Memory B cell (primary cell): ENCODE results near the gene SLC4A2.
A peak's percentile ranks its signal among the peaks of the same experiment; 100 is the strongest.
"Not testable (repeated sequence)": the region's sequence is repeated elsewhere in the genome, so short reads cannot be mapped to it uniquely, and the experiment has no call there.

ENCODE experiments used
- ATAC-seq: fragments of 150-1000 bp; cut with Tn5 transposase; 2 replicates; pipeline ENCODE4 v1.10.0; 2021; ENCODE audit warnings: low read depth, mild to moderate bottlenecking, moderate library complexity
- DNase-seq, 2 donors: peaks; one replicate each; pipeline ENCODE4 v3.0.0; 2022; ENCODE audit warnings: low spot score in 2 of 2
- H3K27ac Mint-ChIP-seq: one replicate; pipeline ENCODE4 v1.8.0; 2022; ENCODE audit warnings: mild to moderate bottlenecking, moderate library complexity, mixed read lengths
- H3K27me3 Mint-ChIP-seq: one replicate; pipeline ENCODE4 v1.8.0; 2022; ENCODE audit warnings: mixed read lengths
- H3K36me3 Mint-ChIP-seq: one replicate; pipeline ENCODE4 v1.8.0; 2022; ENCODE audit warnings: mild to moderate bottlenecking, mixed read lengths
- H3K4me1 Mint-ChIP-seq: one replicate; pipeline ENCODE4 v1.8.0; 2022; ENCODE audit warnings: mixed read lengths
- H3K4me3 Mint-ChIP-seq: one replicate; pipeline ENCODE4 v1.8.0; 2022; ENCODE audit warnings: mild to moderate bottlenecking, moderate library complexity, mixed read lengths
- H3K9me3 Mint-ChIP-seq: one replicate; pipeline ENCODE4 v1.8.0; 2022; ENCODE audit warnings: mixed read lengths

SLC4A2 gene

GRCh38 chr7:151028948-151029501, 30.4 kb upstream of the SLC4A2 start:
- H3K9me3 Mint-ChIP-seq, result no peaks in the 10 kb centered on the region
- peaks cover 12% of the 10 kb centered on the region for H3K4me1 Mint-ChIP-seq
- peaks cover 3% of the 10 kb centered on the region for H3K36me3 Mint-ChIP-seq
- peak overlapping the region; percentile 99 for H3K27ac Mint-ChIP-seq
- H3K4me3 Mint-ChIP-seq, result peak overlapping the region; percentile 87
- no peak for DNase-seq
- ATAC-seq, result no peak
- H3K27me3 Mint-ChIP-seq, result peaks cover 5% of the 10 kb centered on the region

- no peaks in the 10 kb centered on the region for H3K27me3 Mint-ChIP-seq
- no peak overlapping the region for H3K27ac Mint-ChIP-seq
- peaks cover 12% of the 10 kb centered on the region for H3K4me1 Mint-ChIP-seq
- H3K9me3 Mint-ChIP-seq, result no peaks in the 10 kb centered on the region
- DNase-seq (no peak), ATAC-seq (no peak)
- no peak overlapping the region for H3K4me3 Mint-ChIP-seq
- H3K36me3 Mint-ChIP-seq, result peaks cover 7% of the 10 kb centered on the region
Observed at GRCh38 chr7:151031011-151031410, 28.4 kb upstream of the SLC4A2 start.

GRCh38 chr7:151032936-151033863, 26.2 kb upstream of the SLC4A2 start:
- H3K27me3 Mint-ChIP-seq, result no peaks in the 10 kb centered on the region
- H3K4me3 Mint-ChIP-seq, result no peak overlapping the region
- peaks cover 13% of the 10 kb centered on the region for H3K36me3 Mint-ChIP-seq
- no peaks in the 10 kb centered on the region for H3K9me3 Mint-ChIP-seq
- H3K27ac Mint-ChIP-seq, result no peak overlapping the region
- DNase-seq (no peak), ATAC-seq (no peak)
- peaks cover 9% of the 10 kb centered on the region for H3K4me1 Mint-ChIP-seq

GRCh38 chr7:151033864-151034249, 25.5 kb upstream of the SLC4A2 start:
- Mint-ChIP-seq H3K27ac (no peak overlapping the region), H3K36me3 (peaks cover 13% of the 10 kb centered on the region), H3K4me3 (no peak overlapping the region), H3K4me1 (peaks cover 6% of the 10 kb centered on the region), H3K9me3 (no peaks in the 10 kb centered on the region), H3K27me3 (no peaks in the 10 kb centered on the region)
- DNase-seq, result no peak
- no peak for ATAC-seq

- peaks cover 13% of the 10 kb centered on the region for H3K36me3 Mint-ChIP-seq
- no peak for ATAC-seq
- H3K27ac Mint-ChIP-seq, result no peak overlapping the region
- H3K27me3 Mint-ChIP-seq, result no peaks in the 10 kb centered on the region
- H3K4me1 Mint-ChIP-seq, result peaks cover 2% of the 10 kb centered on the region
- H3K4me3 Mint-ChIP-seq, result no peak overlapping the region
- no peaks in the 10 kb centered on the region for H3K9me3 Mint-ChIP-seq
- no peak for DNase-seq
Observed at GRCh38 chr7:151034312-151035025, 24.9 kb upstream of the SLC4A2 start.

- ATAC-seq (no peak), DNase-seq (no peak)
- Mint-ChIP-seq H3K27me3 (no peaks in the 10 kb centered on the region), H3K4me3 (no peak overlapping the region), H3K4me1 (no peaks in the 10 kb centered on the region), H3K36me3 (peaks cover 13% of the 10 kb centered on the region), H3K27ac (no peak overlapping the region), H3K9me3 (no peaks in the 10 kb centered on the region)
Observed at GRCh38 chr7:151035026-151035717, 24.2 kb upstream of the SLC4A2 start.

- H3K9me3 Mint-ChIP-seq, result no peaks in the 10 kb centered on the region
- ATAC-seq, result no peak
- DNase-seq, result no peak
- H3K4me3 Mint-ChIP-seq, result no peak overlapping the region
- H3K27ac Mint-ChIP-seq, result no peak overlapping the region
- H3K36me3 Mint-ChIP-seq, result peaks cover 13% of the 10 kb centered on the region
- no peaks in the 10 kb centered on the region for H3K27me3 Mint-ChIP-seq
- H3K4me1 Mint-ChIP-seq, result no peaks in the 10 kb centered on the region
Observed at GRCh38 chr7:151035902-151036301, 23.5 kb upstream of the SLC4A2 start.

GRCh38 chr7:151038951-151039849, 20.2 kb upstream of the SLC4A2 start:
- Mint-ChIP-seq H3K36me3 (peaks cover 13% of the 10 kb centered on the region), H3K9me3 (no peaks in the 10 kb centered on the region), H3K4me3 (no peak overlapping the region), H3K27me3 (no peaks in the 10 kb centered on the region), H3K4me1 (no peaks in the 10 kb centered on the region), H3K27ac (no peak overlapping the region)
- no peak for DNase-seq
- ATAC-seq, result no peak

GRCh38 chr7:151039850-151040548, 19.4 kb upstream of the SLC4A2 start:
- Mint-ChIP-seq H3K4me1 (no peaks in the 10 kb centered on the region), H3K27me3 (no peaks in the 10 kb centered on the region), H3K9me3 (no peaks in the 10 kb centered on the region), H3K4me3 (no peak overlapping the region), H3K36me3 (peaks cover 16% of the 10 kb centered on the region), H3K27ac (no peak overlapping the region)
- DNase-seq (no peak), ATAC-seq (no peak)

GRCh38 chr7:151040616-151041375, 18.6 kb upstream of the SLC4A2 start:
- Mint-ChIP-seq H3K36me3 (peaks cover 14% of the 10 kb centered on the region), H3K9me3 (no peaks in the 10 kb centered on the region), H3K27me3 (no peaks in the 10 kb centered on the region), H3K27ac (no peak overlapping the region), H3K4me3 (no peak overlapping the region), H3K4me1 (no peaks in the 10 kb centered on the region)
- DNase-seq, result no peak
- ATAC-seq, result no peak

- ATAC-seq, DNase-seq, H3K9me3 Mint-ChIP-seq, H3K4me1 Mint-ChIP-seq, H3K36me3 Mint-ChIP-seq, H3K27me3 Mint-ChIP-seq, H3K4me3 Mint-ChIP-seq, H3K27ac Mint-ChIP-seq: not testable (repeated sequence)
Observed at GRCh38 chr7:151043449-151043848, 15.9 kb upstream of the SLC4A2 start.

GRCh38 chr7:151043959-151044358, 15.4 kb upstream of the SLC4A2 start:
- no peaks in the 10 kb centered on the region for H3K9me3 Mint-ChIP-seq
- H3K4me3 Mint-ChIP-seq, result no peak overlapping the region
- no peaks in the 10 kb centered on the region for H3K4me1 Mint-ChIP-seq
- peaks cover 8% of the 10 kb centered on the region for H3K36me3 Mint-ChIP-seq
- no peak for DNase-seq
- H3K27ac Mint-ChIP-seq, result no peak overlapping the region
- ATAC-seq, result no peak
- no peaks in the 10 kb centered on the region for H3K27me3 Mint-ChIP-seq
